GM19372 (cell line): Measurements from ENCODE around the gene SLC25A21.
"Not testable (repeated sequence)": the region's sequence is repeated elsewhere in the genome, so short reads cannot be mapped to it uniquely, and the experiment has no call there.

Experiments used
- ATAC-seq: cut with Tn5 transposase; IDR thresholded peaks from one replicate; pipeline ENCODE4 v1.9.1; 2021; ENCODE audit warnings: mild to moderate bottlenecking, low read depth, moderate library complexity; ENCODE audit not compliant: unreplicated experiment

The SLC25A21 gene

DNA sequence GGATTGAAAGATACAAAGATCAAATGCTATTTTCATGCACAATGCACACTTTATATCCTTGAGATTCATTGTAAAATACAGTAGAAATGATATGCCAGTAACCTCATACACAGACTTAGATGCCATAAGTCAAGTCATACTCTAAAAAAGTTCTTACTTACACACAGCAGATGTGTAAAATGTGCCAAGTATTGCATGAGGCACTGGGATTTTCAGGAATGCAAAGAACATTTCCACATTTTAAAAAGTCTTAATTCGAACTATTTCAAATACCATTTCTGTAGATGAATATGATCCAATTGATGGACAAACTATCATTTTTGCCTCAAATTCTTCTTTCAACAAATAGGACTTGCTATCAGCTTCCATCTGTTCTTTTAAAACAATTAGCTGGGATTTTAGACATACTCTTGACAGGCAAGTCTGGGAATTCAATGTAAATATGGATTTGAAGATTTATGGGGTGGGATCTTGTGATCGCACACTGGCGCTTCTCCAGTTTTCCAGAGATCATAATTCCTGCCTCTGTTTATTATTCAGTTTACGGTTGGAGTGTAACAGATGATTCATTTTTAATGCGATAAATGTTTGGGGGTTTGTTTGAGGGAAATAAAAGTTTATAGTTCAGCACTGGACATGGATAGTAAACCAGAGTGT is 326.9 kb downstream of the SLC25A21 start:
- no peak for ATAC-seq

GRCh38 chr14:36844443-36845195 is 327.8 kb downstream of the SLC25A21 start:
- no peak for ATAC-seq

- no peak for ATAC-seq
Measured at GRCh38 chr14:36843410-36843809, 329.0 kb downstream of the SLC25A21 start.

- ATAC-seq = no peak
Measured at GRCh38 chr14:36835128-36835527, 337.3 kb downstream of the SLC25A21 start.

GRCh38 chr14:36834293-36834692 is 338.1 kb downstream of the SLC25A21 start:
- no peak for ATAC-seq

DNA sequence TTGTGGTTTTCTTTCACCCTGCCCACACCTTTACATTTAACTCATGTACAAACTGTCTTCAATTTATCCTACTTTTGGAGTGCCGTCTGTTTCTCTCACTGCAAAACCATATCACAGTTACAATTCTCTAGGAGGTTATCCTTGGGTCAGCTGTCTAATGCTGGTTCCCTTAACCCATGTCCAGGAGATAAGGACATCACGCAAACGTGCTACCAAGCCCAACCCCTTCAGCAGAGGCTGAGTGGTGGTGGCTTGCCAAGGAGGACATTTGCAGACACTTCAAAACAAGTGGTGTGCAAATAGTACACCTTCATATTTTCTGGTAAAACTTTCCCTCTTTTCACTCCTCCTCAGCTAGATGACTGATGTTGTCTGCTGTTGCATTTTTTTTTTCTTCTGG is 342.9 kb downstream of the SLC25A21 start:
- no peak for ATAC-seq

DNA sequence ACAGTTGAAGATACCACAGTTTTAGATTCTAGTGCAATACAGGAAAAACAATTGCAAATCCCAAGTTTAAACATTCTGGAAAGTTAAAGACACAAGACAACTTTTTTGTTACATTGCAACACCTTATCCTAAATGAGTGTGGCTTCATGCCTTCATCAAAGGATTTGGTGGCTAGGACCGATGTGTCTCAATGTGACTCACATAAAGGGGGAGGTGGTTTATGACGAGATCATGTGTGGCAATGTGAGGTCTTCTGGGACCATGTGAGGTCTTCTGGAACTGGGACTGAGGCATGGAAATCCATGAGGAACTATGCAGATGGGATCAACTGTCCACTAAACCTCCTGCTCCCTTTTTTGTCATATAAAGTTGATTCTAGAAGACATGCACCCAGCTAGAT is 344.5 kb downstream of the SLC25A21 start:
- no peak for ATAC-seq

GRCh38 chr14:36826614-36827013 is 345.8 kb downstream of the SLC25A21 start:
- no peak for ATAC-seq

DNA sequence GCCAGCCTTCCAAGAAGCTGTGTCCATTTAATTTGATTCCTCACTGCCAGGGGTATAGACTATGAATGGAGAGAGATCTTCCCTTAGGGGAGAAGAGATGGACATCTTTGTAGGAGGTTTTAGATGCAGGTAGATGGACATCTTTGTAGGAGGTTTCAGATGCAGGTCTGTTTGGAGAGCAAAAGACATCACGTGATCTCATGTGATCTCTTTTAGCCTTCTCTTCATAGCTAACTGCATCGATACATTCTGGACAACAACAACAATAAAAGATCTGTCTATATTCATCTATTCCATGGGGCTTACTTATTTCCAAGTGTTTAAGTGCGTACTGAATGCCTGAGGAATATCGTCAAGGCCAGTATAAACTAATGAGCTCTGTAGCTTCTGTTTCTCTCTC is 347.6 kb downstream of the SLC25A21 start:
- ATAC-seq = no peak

- ATAC-seq = no peak
Measured at GRCh38 chr14:36823651-36824050, 348.8 kb downstream of the SLC25A21 start.

DNA sequence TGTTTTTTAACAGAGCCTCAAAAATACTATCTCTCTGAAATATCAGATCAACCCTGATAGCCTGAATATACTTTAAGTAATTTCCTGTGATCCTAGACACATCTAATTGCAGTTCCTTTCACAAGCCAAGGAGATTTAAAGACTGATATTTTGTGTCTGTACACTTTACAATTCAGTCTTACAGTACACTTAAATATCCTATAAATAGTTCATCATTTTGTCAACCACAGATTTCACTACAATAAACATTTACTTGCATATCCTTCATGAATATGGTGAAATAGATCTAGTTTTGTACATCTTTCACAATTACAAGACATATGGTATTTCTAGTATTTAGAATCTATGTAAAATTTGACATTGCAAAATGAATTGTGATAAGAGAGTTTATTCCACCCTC is 349.7 kb downstream of the SLC25A21 start:
- no peak for ATAC-seq

- ATAC-seq = no peak
Measured at GRCh38 chr14:36820901-36821300, 351.5 kb downstream of the SLC25A21 start.

- ATAC-seq = no peak
Measured at GRCh38 chr14:36820111-36820709, 352.2 kb downstream of the SLC25A21 start.

- no peak for ATAC-seq
Measured at GRCh38 chr14:36818794-36819384, 353.5 kb downstream of the SLC25A21 start.

DNA sequence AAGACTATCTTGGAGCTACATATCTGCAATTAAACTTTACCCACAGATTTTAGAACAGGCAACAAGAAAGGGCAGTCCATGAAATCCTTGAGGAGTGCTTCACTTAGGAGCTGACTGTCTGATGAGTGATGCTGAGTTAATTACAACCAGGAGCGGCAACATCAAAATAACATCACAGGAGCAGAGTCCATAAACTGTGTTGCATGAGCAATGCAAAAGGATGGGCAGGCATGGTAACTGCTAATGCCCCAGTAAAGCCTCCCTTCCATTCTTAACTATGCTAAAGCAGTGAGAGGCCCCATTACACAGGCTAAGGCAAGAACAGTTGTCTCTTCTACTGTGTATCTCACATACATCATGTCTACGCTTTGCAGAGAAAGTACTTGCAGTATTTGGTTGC is 354.2 kb downstream of the SLC25A21 start:
- no peak for ATAC-seq

- ATAC-seq = no peak
Measured at GRCh38 chr14:36817071-36817930, 355.1 kb downstream of the SLC25A21 start.

- ATAC-seq = no peak
Measured at GRCh38 chr14:36816481-36816880, 355.9 kb downstream of the SLC25A21 start.

DNA sequence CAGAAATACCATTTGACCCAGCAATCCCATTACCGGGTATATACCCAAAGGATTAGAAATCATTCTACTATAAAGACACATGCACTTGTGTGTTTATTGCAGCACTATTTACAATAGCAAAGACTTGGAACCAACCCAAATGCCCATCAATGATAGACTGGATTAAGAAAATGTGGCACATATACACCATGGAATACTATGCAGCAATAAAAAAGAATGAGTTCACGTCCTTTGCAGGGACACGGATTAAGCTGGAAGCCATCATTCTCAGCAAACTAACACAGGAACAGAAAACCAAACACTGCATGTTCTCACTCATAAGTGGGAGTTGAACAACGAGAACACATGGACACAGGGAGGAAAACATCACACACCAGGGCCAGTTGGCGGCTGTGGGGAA is 357.6 kb downstream of the SLC25A21 start:
- ATAC-seq = not testable (repeated sequence)

DNA sequence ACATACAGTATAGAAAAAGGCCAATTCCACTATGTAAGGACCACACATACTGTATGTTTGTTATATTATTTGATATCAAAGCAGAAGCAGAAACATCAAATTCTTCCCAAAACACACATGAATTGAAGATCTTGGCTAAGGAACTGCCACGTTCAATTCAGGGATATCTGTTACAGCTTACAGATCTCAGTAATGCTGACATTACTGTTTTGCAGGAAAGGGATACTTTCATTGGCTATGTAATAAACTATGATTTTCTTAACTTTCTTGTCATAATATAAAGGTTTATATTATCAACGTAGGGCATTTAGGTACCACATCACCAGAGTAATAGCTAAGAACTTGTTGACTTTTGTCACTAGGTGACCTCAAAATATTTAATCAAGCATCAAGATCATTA is 362.2 kb downstream of the SLC25A21 start:
- ATAC-seq = no peak

DNA sequence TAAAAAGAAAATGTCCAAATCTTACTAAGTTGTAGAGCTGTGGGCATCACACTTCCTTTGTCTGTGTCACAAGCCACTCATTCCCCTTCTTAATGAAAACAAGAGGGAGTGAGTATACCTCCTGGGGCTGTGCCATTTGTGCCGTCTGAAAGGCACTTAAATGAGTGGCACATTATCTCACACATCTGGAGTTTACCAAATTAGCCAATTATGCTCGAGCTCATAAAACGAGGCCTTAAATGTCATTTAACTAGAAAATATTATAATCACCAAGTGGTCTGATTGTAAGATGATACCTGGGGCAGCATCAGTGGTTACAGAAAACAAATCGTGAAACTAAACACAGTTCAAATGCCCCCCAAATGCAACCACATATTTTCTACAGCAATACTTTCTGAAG is 364.7 kb downstream of the SLC25A21 start:
- no peak for ATAC-seq
